Measurements from ENCODE around the gene ISG20L2.

The ISG20L2 gene

DNA sequence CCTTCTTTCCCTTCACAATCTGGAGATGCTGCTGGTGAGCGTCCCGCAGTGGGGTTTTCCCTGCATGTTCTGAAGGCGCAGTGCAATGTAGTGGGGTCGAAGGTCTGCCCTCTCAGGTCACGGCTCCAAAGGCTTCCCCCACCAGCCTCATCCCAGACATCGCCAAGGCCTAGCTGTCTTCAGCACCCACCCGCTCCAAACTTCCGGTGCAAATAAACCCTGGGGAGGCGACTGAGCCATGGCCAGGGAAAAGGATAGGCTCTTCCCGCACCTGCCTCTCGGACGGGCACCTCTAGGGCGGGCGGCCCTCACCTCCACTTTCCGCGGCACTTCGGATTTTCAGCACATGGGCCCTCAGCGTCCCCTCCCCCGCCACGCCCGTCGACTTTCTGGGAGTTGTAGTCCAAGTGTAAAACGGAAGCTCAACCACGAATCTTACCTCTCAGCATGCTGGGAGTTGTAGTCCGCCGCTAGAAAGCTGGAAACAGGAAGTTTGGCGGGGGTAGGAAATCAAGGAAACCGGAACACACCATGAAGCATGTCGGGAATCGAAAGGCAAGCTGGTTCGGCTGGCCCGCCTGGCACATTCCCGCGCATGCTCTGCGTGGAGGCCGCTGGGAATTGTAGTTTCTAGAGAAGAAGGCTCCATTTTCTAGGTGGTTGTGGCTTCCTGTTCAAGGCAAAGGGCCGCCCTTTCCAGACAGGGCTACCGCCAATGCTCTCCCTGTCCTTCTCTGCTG is 12.3 kb upstream of the ISG20L2 start, which contains the start of gene MRPL24:
TSS of gene MRPL24 (minus strand) at position 348 of the 740 bp plus-strand sequence. CDS start 2,384 bp downstream, outside the sequence.
- DNase-seq = peak; percentile 99

DNA sequence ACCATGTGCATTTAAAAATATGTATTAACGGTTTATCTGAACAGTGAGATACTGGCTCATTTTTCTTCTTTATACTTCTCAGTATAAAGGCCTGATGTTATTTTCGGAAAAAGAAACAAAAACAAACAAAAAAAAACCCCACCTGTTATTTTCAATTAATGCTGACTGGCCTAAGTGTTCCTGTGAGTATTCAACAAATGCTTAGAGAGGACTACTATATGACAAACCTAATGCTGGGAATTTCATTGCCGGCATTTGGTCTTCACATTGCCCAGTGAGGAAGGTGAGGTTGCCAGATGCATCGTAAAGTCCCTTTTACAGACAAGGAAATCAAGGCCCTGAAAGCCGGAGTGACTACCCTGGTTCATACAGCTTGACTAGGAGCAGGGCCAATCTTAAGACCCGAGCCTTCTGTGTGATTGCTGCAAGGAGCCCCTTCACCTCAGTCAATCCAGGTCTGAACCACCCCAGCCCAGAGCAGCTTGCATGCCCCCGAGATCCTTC is 11.7 kb upstream of the ISG20L2 start:
- DNase-seq = no peak

DNA sequence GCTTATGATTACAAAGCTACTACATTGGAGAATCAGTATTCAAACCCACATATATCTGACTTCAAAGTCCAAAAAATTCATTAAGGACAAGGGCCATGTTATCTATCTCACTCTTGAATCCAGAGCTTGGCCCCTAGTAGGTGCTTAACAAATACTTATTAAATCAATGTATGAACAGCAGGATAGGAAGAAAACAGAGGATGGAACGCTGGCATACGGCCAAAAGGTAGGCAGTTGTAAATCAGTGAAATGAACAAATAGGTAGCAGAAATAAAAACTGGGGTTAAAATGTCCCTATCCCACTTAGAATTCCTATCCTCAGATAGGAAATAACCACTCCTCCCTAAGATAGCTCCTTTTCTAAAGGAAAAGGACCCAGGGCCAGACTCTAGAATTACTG is 10.3 kb upstream of the ISG20L2 start:
- DNase-seq = no peak

DNA sequence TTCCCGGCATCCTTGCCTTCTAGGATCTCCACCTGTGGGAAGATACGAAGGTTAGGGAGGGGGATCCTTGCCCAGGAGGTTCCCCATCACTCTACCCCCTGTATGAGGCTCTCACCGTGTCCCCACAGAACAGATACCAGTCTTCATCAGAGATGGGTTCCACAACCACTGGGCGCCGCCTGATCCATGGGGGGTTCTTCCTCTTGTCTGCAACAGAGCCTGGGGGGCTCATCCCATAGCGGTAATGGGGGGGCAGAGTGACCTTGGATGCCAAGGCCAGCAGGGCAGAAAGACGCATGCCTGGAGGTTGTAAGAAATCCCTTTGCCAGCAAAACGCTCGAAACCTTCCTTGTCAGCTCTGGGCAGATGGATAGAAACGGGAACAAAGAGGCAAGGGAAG is 9.8 kb upstream of the ISG20L2 start:
- no peak for DNase-seq

DNA sequence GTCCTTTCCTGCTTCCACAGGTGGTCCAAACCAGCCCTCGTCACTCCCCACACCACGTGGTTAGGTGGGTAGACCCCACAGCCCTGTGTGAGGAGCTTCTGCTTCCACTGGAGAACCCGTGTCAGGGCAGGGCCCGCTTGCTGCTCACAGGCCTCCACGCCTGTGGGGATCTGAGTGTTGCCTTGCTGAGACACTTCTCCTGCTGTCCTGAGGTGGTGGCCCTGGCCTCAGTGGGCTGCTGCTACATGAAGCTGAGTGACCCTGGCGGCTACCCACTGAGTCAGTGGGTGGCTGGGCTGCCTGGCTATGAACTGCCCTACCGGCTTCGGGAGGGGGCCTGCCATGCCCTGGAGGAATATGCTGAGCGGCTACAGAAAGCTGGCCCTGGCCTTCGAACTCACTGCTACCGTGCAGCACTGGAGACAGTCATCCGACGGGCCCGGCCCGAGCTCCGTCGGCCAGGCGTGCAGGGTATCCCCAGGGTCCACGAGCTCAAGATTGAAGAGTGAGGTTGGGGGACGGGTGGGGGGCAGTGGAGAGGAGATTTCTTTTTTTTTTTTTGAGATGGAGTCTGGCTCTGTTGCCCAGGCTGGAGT is 5.5 kb upstream of the ISG20L2 start:
- DNase-seq = no peak

DNA sequence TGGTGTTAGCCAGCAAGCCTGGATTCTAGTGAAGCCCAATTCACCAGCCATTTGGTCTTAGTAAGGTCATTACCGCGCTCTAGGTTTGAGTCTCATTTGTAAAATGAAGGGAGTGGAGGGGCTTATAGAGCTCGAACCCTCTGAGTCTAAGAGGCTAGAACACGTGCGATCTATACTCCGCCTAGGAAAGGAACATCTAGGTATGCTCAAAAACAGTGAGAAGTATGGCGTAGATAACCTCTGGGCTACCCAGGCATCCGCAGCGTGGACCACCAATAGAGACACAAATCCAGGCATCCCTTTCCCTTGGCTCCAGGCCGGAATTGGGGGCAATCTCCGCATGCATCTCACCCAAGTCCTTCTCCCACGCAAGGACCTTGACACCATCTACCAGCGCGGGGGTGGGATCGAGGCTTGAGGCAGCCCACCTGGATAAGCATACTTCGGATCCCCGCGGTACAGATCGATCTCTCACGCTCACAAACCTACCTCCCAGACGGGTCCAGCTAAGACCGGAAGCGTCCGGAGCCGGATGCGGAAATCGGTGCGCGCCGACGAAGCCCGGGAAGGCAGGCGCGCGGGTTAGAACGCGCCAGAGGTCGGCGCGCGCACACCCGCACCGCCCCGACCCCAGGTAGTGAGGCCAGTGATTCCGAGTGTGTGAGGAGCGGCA is 504 bp downstream of the ISG20L2 start, which contains the start of gene METTL25B:
TSS of gene METTL25B (plus strand) at position 544 of the 673 bp plus-strand sequence. CDS start 636 bp downstream, outside the sequence.
- DNase-seq = peak; percentile 76 to 84

DNA sequence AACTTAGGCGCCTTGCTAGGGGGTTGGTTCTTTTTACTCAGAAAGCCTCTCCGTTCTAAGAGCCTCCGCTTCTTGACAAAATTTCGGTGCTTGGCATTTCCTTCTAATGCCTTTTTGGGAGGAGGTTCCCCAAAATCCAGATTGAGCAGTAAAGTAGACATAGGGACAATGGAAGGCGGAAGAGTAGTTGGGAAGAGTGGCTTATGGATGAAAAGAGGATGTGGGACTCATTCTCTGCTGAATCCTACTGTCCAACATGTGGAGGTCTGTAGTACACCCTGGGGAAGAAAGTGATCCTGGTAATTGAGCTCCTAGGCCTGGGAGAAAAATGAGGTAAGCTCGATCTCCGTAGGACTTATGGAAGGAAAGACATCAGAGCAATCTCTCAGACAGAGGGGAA is 1.1 kb downstream of the ISG20L2 start:
- no peak for DNase-seq

DNA sequence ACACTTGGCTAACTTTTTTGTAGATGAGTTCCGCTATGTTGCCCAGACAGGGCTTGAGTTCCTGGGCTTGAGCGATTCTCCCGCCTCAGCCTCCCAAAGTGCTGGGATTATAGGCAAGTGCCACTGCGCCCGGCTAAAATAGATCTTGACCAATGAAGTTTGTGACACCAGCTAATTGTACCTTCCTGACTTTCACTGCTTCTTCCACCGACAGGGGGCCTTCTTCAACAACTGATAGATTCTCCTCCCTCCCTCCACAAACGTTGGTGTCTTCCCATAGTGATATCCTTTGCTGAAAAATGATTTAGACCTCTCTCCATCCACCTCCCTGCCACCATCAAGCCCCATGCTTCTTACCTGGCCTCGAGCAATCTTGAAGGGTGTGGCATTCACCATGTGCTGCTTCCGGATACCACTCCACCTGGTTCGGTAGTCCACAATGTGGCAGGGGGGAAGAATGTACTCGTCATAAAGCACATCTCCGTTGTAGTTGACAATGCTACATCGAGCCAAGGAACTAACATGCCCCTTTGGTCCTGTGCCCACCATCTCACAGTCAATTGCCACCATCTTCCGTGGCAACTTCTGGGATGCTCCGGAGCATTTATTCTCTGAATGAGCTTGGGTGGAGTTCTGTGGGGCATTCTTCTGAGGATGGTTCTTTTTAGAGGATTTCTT is 1.9 kb downstream of the ISG20L2 start:
- DNase-seq = peak; percentile 49 to 61

DNA sequence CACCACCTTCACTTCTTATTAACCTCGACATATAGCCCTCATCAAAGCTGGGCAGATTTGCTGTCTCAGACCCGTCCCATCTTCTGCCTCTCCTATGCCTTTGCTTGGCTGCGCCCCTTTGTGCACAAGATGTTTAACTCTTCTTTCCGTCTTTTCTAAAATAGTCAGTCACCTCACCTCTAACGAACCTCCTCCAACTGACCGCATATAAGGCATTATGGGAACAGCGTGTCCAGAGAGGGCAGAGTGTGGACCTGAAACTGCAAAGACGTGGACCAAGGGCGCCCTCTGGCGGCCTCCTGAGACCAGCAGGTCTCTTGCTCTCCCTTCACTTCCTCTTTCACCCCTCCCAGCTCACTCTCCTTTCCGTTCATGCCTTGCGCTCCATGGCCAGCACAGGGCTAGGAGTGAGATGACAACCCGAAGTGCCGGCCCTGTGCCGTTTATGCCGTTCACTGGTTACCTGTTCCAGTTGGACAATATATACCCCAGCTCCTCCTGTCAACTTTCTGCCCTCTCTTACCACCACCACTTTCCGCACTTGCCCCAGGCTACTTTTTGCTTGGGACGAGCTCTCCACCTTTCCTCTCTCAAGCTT is 2.8 kb downstream of the ISG20L2 start:
- DNase-seq = peak; percentile 90 to 92

DNA sequence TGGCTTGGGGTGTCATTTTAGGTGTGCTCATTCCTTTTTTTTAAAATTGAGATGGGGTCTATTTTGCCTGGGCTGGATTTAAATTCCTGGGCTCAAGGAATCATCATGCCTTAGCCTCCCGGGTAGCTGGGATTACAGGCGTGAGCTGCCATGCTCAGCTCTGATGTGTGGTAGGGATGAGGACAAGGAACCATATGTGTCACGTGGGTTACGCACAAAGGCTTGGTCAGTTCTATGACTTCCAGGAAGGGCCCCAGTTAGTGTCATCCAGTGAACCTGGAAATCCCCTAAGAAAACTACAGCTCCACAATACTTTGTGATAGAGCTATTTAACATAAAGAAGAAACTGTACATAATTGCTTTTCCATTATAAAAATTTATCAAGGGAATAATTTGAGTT is 7.0 kb downstream of the ISG20L2 start:
- no peak for DNase-seq

DNA sequence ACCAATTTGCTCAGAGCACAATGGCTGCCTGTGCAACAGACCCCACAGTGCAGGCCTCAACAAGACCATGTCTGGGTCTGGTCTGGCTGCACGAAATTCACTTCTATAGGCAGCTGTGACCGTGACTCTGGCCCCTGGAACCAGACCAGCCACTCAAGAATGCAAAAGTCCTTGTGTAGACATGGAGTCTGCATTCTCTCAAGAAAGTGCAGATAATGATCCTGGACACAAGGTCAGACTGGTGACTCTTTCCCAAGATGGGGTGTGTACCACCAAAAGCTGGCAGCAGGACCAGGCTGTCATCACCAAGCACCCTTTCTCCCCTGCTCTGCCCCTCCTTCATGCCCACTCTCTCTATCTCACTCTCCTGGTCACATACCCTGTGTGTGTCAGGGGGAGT is 7.4 kb downstream of the ISG20L2 start:
- no peak for DNase-seq

DNA sequence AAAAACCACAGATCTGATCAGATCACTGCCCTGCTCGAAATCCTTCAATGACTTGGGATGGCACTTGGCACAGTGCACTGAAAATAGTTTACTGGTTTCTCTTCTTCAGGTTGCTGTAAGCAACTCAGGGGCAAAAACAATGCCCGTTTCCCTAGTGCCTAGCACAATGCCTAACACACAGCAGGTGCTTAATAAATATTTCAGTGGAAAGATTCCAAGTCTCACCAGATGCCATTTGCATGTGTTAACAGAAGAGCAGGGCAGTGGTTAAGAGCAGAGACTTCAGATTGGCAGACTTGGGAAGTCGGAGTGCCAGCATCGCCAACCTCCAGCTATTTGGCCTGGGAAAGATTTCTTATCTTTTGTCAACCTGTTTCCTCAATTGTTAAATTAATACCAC is 11.2 kb downstream of the ISG20L2 start:
- no peak for DNase-seq

DNA sequence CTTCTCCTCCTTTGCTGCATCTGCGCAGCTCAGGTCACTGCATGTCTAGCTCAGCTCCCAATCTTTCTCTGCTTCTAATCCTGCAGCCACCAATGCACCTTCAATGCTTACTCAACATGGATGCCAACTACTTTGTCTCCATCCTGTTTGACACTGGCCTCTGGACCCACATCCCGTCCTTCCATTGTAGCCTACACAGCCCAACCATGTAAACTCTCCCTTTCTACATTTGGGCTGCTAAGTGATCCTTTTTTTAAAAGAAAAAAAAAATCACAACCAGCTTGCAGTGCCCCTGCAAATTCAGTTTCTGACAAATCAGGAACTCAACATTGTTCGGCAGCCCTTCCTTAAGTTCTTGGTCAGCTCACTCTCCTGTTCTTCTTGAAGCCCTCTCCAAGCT is 13.7 kb downstream of the ISG20L2 start:
- DNase-seq = no peak

DNA sequence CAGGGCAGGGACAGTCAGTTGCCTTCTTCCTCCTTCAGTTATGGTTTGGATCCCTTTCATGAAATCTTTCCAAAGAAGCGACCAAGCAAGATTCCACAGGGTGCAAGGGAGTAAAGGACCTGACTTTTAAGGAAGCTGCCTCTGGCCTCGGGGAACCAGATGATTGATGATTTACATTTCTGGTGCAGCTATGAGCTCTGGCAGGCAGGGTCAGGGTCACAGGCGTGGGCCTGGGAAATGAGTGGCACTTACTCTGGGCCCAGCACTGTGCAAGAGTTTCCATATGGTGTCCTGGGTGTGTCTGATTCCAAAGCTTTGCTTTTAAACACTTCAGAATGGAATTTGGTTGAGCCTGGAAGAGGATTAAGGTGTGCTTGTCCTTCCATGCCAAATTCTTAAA is 15.9 kb downstream of the ISG20L2 start:
- no peak for DNase-seq

DNA sequence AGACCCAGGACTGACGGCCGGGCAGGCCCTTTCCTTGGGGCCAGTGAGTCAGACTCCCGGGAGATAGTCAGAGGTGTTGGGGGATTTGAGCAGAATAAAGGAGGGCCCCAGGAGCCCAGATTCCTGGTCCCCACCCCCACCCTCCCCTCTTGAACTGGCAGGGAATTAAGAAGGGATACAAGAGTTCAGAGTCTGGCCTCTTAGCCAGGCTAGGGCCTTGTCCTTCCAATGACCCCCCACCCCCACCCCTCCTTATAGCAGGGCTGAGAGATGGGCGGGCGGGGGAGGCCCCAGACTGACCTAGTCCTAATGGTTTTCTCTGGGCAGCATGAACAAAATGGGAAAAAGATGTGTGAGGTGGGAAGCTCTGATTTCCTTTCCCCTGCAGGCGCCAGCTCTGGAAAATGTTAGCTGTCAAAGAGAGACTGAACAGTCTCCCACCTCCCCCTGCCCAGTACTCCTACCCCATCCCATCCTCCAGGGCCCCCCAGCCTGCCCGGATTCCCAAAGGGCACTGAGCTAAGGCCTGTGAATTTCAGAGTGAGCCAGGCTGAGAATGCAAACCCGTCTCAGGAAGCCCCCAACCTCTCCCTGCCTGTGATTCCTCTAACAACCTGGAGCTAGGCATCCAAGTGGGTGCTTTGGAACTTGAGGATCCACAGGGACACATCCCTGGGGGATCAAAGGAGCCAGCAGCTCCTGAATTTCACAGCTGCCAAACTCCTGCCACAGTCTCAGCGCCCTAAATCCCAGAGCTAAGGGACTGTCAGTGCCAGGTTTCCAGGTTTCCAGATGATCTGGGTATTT is 17.4 kb downstream of the ISG20L2 start:
- no peak for DNase-seq

DNA sequence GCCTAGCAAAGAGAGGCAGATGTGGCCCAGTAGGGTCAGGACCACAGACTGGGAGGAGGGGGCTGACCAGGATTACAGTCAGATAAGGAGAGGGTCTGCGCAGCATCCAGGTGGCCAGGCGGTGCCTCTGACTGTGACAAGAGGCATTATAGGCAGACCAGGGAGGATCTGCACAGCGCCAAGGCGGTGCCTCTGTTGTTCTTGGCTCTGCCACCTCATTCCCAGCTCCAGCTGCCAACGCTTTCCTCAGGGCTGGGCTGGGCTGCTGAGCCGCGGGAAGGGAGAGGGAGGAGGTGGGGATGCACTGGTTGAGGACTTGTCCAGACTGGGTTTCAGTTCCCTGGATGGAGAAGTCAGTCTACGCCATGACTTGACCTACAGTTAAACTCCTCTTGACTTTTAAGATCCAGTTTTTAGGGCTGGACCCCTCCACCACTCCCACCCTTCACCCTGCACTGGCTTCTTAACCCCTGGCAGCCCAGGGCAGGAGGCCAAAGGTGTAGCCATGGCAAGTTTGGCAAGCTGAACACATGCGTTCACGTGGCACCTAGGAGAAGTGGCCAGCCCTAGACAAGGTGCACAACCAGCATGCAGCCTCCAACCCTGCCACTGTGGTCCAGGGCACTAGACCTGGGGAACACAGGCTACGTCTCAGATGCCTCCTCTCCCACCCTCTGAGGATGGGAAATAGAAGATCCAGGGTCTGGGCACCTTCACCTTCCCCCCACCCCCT is 18.6 kb downstream of the ISG20L2 start:
- DNase-seq = no peak

DNA sequence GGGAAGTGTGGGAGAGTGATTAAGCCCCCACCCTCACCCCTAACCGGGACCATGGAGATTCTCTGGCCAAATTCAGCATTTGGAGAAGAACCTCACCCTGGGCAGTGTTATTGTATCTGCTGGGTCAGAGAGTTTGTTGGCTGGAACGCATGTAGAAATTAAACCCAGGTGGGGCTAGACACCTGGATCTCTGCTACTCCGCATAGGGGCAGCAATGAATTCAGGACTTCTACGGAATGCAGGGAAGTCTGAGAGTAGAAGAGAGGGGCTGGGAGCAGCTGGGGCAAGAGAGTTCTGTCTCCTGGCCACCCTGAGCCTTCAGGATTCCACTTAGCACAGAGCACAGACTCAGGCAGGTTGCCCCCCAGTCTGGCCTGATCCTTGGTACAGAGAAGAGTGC is 19.5 kb downstream of the ISG20L2 start:
- no peak for DNase-seq

DNA sequence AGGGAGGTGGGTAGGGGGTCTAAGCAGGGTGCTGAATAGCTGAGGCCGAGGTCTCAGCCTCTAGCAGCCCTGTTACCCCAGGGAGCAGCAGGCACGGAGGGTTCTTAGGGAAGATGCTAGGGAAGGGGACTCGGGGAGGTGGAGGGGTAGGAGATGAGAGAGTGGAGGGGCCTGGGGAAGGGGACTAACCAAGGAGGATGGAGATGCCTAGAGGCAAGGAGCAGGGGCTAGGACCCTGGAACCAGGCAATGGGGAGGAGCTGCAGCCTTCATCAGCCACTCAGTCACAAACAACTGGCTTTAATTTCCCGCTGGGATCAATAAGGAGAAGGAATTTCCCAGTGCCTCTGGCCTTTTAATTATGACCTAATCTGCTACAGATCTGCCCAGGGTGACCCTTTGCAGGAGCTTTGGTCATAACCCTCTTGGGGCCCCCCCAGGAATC is 20.3 kb downstream of the ISG20L2 start:
- no peak for DNase-seq

DNA sequence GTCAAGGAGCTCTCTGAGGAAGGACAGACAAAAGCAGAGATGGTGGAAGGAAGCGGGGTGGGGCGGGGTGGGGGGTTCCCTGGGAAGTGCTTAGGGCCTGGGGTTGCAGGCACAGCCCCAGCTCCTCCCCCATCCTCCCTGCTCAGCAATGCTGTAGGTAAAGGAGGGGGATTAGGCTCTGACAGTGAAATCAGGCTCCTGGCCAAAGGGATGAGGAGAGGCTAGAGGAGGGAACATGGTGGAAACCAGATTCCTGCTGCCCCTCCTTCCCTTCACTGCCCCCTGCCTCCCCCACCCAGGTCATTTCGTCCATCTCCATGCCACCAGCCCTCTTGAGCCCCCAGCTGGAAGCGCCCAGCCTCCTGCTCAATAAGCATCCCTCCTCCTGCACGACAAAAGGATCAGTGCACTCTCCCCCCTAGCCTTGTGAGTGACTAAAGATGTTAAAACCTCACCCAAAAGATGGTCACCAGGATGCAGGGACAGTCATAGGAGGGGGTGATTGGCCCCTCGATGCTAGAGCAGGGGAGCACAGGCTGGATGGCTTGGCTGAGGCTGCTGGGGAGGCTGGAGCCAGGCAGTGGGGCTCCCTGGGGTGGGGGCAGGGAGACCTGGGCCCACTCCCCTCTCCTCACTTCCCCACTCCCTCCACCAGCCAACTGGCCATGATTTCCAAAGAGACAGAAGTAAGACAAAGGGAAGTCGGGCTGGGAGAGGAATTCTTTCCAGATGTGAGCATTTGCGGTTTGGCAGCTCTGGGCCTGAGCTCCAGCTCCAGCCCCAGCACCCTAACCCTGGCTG is 20.9 kb downstream of the ISG20L2 start:
- no peak for DNase-seq
